Parathyroid adenoma (tissue), 2 donors: Measurements from ENCODE around the gene DYDC2.
"Not testable (repeated sequence)": the region's sequence is repeated elsewhere in the genome, so short reads cannot be mapped to it uniquely, and the experiment has no call there.

ENCODE experiments used
- H2AFZ ChIP-seq: fragments of 300-600 bp; sonication (generic); one replicate; pipeline ENCODE4 v1.7.0; 2017; ENCODE audit warnings: antibody characterized with exemption, mild to moderate bottlenecking
- H3K27ac ChIP-seq: fragments of 300-600 bp; sonication (generic); one replicate; pipeline ENCODE4 v1.7.0; 2017
- H3K27me3 ChIP-seq: fragments of 300-600 bp; sonication (generic); one replicate; pipeline ENCODE4 v1.7.0; 2017; ENCODE audit warnings: low read length; ENCODE audit not compliant: control insufficient read depth, insufficient read depth
- H3K36me3 ChIP-seq: fragments of 300-600 bp; sonication (generic); one replicate; pipeline ENCODE4 v1.7.0; 2017; ENCODE audit warnings: low read length; ENCODE audit not compliant: control insufficient read depth, insufficient read depth
- H3K4me1 ChIP-seq: fragments of 300-600 bp; sonication (generic); one replicate; pipeline ENCODE4 v1.7.0; 2017; ENCODE audit warnings: control low read depth
- H3K4me2 ChIP-seq: fragments of 300-600 bp; sonication (generic); one replicate; pipeline ENCODE4 v1.7.0; 2017; ENCODE audit warnings: low read length
- H3K4me3 ChIP-seq: fragments of 300-600 bp; sonication (generic); one replicate; pipeline ENCODE4 v1.7.0; 2017; ENCODE audit warnings: low read depth, low read length
- H3K79me2 ChIP-seq: fragments of 300-600 bp; sonication (generic); one replicate; pipeline ENCODE4 v1.7.0; 2017; ENCODE audit warnings: control low read depth
- H3K9ac ChIP-seq: fragments of 300-600 bp; sonication (generic); one replicate; pipeline ENCODE4 v1.7.0; 2017; ENCODE audit warnings: mild to moderate bottlenecking
- H3K9me3 ChIP-seq: fragments of 300-600 bp; sonication (generic); one replicate; pipeline ENCODE4 v1.7.0; 2017; ENCODE audit warnings: low read length; ENCODE audit not compliant: control insufficient read depth
- CTCF ChIP-seq: fragments of 300-600 bp; sonication (generic); IDR thresholded peaks from one replicate; pipeline ENCODE4 v1.7.0; 2017; ENCODE audit warnings: antibody characterized with exemption, mild to moderate bottlenecking
- donor health status: primary hyperparathyroidism.

Gene DYDC2

DNA sequence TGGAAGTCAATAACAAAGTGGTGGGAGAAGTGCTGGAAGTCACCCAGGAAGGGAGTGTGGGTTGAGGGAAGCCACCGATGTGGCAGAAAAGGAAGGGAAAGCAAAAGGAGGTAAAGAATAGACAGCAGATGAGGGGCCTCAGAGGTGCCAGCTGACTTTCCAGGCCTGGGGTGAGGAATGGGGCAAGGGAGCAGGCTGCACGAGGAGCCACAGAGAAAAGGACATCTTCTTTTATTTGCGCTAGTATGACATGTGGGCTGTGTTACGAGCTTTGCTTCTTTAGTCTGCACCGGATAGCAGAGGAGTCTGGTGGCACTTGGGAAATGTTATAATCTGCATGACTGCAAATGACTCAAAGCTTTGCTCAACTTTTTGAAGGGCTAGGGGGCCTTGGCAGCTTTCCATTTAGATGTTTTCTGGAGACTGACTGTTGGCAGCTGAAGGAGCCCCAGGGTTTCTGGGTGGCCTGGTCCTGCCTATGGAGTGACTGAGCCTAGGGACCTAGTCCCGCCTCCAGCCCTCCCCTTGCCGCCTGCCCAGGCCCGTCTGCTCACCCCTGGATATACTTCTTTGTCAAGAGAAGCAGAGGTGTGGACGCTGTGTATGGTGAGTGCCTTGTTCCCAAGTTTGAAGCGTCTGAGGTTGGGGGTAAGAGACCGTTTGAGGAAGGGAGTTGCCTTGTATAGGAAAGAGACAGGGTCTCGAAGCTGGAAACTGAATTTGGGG, 56.9 kb downstream of the DYDC2 start:
- H3K27ac ChIP-seq = peak overlapping the region; percentile 78

DNA sequence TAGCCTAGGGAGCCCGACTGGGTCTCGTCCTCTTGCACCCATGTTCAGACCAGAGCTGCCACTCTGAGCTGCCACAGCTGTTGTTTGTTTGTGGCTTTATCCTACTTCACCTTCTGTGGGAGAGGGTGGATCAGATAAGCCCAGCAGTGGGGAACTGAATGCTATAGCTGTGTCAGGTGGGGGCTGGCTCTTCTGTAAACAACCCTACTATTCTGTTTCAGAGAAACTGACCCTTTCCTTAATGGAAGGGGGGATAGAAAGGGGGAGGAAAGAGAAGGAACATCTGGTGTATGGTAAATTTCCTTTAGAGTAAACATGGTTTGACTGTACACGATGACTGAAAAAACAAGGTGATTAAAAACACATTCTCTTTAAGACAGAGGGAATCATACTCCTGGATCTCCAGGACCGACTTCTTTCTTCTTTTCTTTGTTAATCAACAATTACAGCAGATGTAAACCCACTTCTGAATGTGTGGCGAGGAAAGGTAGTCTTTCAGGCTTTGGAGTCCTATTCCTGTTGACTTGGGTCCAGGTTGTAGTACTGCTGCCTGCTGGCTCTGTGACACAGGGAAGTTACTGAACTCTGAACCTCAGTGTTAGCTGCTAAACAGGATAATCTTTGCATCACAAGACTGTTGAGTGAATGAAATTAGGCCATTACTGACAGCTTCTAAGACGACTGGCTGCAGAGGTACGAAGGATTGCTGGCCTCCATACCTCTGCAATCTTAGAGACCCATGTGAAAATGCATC, 57.7 kb downstream of the DYDC2 start:
- H3K4me1 ChIP-seq = peaks cover 67% of the 10 kb centered on the region
- no peaks in the 10 kb centered on the region for H3K27me3 ChIP-seq
- TF ChIP-seq CTCF = no peak
- peaks cover 12% of the 10 kb centered on the region for H3K79me2 ChIP-seq
- peak overlapping the region; percentile 12 for H3K4me2 ChIP-seq
- no peaks in the 10 kb centered on the region for H3K36me3 ChIP-seq
- H3K27ac ChIP-seq = peak overlapping the region; percentile 78
- H3K9me3 ChIP-seq = no peaks in the 10 kb centered on the region
- H2AFZ ChIP-seq = no peak overlapping the region
- no peak overlapping the region for H3K4me3 ChIP-seq
- H3K9ac ChIP-seq = no peak overlapping the region

More for the DNA sequence above, 56.9 kb downstream of the DYDC2 start:
- Histone ChIP-seq H2AFZ (peak overlapping the region; percentile 33), H3K4me3 (no peak overlapping the region), H3K27me3 (no peaks in the 10 kb centered on the region), H3K9ac (no peak overlapping the region), H3K36me3 (no peaks in the 10 kb centered on the region), H3K9me3 (no peaks in the 10 kb centered on the region), H3K79me2 (peaks cover 14% of the 10 kb centered on the region), H3K4me1 (peaks cover 67% of the 10 kb centered on the region), H3K4me2 (no peak overlapping the region)
- TF ChIP-seq CTCF = no peak

DNA sequence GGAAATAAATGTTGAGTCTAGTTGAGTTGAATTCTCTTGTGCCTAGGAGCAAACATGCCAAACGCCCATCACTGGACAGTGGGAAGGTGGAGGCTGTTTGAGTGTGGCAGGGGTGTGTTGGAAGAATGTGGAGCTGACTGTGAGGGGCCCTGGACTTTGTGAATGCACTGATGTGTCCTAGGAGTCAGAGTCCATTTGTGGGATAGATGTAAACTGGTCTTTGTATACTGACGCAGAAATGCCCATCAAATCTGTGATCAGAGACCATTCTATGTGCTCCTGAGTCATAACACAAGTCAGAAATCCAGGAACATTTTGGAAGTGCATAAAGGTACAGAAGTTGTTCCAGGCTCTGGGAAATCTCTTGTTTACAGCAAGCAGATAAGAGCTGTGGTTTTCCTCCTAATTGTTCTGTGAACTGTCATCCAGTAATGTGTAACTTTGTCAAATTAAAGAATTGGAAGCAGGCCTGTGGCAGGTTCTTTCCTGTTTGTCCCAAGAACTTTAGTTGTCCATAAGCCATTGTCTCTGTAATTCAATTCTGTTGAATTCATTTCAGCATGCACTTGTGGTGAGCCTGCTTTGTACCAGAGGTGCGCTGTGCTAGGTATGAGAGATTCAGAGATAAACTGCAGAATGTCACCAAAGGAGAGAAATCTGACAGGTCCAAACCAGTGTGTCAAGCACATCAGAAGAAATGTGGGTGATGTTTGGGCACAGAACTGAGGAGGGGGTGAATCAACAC, 59.3 kb downstream of the DYDC2 start:
- H3K27me3 ChIP-seq = no peaks in the 10 kb centered on the region
- no peak for TF ChIP-seq CTCF
- no peak overlapping the region for H3K4me3 ChIP-seq
- H3K4me1 ChIP-seq = peaks cover 58% of the 10 kb centered on the region
- H2AFZ ChIP-seq = peak overlapping the region; percentile 34
- H3K4me2 ChIP-seq = peak overlapping the region; percentile 29
- no peaks in the 10 kb centered on the region for H3K36me3 ChIP-seq
- H3K27ac ChIP-seq = peak overlapping the region; percentile 78
- H3K79me2 ChIP-seq = peaks cover 23% of the 10 kb centered on the region
- no peak overlapping the region for H3K9ac ChIP-seq
- no peaks in the 10 kb centered on the region for H3K9me3 ChIP-seq

DNA sequence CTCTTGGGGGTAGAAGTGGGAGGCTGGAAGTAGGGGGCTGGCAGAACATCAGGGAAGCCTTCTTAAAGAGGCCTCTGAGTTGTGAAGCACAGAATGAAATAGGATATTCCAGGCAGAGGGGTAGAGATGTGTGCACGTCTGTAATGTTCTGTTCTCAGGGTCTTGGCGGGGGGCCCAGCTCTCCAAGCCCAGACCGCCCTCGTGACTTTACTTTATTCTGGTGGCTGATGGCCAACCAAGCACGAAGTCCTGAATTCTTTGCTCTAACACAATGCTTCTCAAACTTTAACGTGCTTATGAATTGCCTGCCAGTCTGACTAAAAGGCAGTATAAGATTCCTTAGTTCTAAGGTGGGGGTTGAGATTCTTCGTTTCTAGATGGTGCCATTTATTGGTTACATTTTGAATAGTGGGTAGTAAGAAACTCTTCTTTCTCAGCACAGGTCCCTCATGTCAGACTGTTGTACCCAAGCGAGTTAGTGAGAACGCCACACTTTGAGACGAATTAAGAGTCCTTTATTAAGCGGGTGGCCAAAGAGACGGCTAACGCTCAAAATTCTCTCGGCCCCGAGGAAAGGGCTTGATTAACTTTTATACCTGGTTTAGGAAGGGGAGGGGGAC, 60.0 kb downstream of the DYDC2 start:
- Histone ChIP-seq H3K27me3 (no peaks in the 10 kb centered on the region), H3K9ac (no peak overlapping the region), H3K9me3 (no peaks in the 10 kb centered on the region), H2AFZ (peak overlapping the region; percentile 34), H3K27ac (peak overlapping the region; percentile 78), H3K36me3 (no peaks in the 10 kb centered on the region), H3K4me1 (peaks cover 51% of the 10 kb centered on the region), H3K4me3 (no peak overlapping the region), H3K79me2 (peaks cover 26% of the 10 kb centered on the region), H3K4me2 (peak overlapping the region; percentile 29)
- TF ChIP-seq CTCF = no peak

DNA sequence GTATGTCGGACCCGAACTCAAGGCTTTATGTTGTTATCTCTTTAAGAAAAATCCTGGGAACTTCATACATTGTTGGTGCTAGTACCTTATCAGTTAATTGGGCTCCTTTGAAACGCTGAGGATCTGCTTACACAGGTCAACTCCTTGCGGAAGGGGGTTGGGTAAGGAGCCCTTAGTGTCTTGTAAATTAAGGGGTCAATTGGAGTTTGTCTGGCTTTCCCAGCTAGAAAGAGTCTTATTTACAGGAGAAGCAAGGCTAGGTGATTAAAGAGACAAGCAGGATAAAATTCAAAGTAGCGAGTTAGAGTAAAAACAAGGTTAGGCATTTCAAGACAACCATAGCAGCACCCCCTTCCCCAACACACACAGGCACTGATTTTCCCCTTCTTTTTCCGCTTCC, 60.7 kb downstream of the DYDC2 start:
- peaks cover 44% of the 10 kb centered on the region for H3K4me1 ChIP-seq
- not testable (repeated sequence) for H3K27me3 ChIP-seq, H3K36me3 ChIP-seq, H3K27ac ChIP-seq, H3K9me3 ChIP-seq, H3K4me3 ChIP-seq, H3K9ac ChIP-seq, H2AFZ ChIP-seq, H3K4me2 ChIP-seq
- H3K79me2 ChIP-seq = peaks cover 24% of the 10 kb centered on the region
